Right ventricle myocardium superior (tissue), 1 donor: ENCODE data around the gene CCM2L. TPM values are rescaled to one million over a fixed set of nuclear protein-coding genes. Genes with fewer than 3 reads are reported as not detected.
A peak's percentile ranks its signal among the peaks of the same experiment; 100 is the strongest.

Experiments used
- ATAC-seq: fragments of 200-7000 bp; cut with Tn5 transposase; one replicate; pipeline ENCODE4 v1.9.1; 2020; ENCODE audit warnings: mild to moderate bottlenecking; ENCODE audit not compliant: poor library complexity
- DNase-seq: peaks from one replicate; pipeline ENCODE4 v3.0.0-alpha.2; 2020
- intact Hi-C: fragments of 100-400 bp; cut with DNase I; formaldehyde crosslinking; loops from one replicate; pipeline ENCODE4 v1.11.2; 2022
- long read RNA-seq: library from polyadenylated mRNA; unstranded; transcript quantifications from one replicate; pipeline ENCODE4 v2.0.0, GENCODE V29; 2021
- total RNA-seq: library from RNA; stranded (reverse); fragmentation: NEBNext Ultra II Directional; extraction: Animal tissue kit (Norgen Biotek cat#: 25700); gene quantifications from one replicate; pipeline ENCODE4 v1.2.1, GENCODE V29; 2021
- donor health status: DM: no; HTN: yes; CAD: no; lungs with severe emphysema.

CCM2L gene
- 8.5 TPM for total RNA-seq
- long read RNA-seq, partial matches to known transcripts = 7 of 20 reads
- long read RNA-seq, other reads (novel, unspliced or antisense) = 12 of 20 reads

DNA sequence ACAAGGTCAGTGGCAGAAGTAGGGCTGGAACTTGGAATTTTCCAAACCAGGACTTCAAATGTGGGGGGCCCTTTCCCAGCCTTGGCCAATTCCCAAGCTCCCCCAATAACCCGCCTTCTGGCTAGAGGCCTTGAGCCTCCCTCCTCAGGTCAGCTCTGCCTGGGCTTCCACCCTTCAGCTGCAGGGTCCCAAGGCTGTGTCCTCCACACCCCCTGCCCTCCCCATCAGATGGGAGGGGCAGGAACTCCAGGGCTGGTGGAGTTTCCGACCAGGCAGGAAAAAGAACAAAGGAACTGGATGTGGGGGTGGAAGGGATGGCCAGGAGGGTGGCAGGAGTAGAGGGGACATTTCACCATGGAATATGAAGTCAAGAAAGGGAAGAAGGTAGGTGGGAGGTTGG lies at the start of gene CCM2L:
CCM2L (plus strand) TSS at position 338 of the 400 bp plus-strand sequence; CDS start at position 355, 17 bp downstream.
- peak; percentile 36 for ATAC-seq
- intact Hi-C loops = no loop called here
- DNase-seq = peak; percentile 50

DNA sequence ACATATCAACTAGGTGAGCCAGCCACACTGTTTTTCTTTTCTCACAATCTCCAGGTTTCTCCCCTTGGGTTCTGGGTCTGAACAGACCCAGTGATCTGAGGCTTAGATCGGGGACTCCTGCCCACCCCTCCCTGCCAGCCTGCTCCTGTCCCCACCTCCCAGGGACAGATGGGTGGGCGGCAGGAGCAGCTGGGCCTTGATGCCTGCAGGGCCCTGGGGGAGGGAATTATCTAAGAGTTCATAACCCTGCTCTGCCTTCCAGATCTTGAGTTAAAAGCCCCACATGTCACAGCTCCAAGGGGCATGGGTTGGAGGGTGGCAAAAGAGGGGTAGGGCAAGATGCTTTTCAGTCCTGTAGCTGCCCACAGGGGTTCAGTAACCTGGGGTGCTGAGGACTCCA lies 47.5 kb upstream of the CCM2L start:
- DNase-seq (no peak), ATAC-seq (no peak)
- intact Hi-C loops = no loop called here

DNA sequence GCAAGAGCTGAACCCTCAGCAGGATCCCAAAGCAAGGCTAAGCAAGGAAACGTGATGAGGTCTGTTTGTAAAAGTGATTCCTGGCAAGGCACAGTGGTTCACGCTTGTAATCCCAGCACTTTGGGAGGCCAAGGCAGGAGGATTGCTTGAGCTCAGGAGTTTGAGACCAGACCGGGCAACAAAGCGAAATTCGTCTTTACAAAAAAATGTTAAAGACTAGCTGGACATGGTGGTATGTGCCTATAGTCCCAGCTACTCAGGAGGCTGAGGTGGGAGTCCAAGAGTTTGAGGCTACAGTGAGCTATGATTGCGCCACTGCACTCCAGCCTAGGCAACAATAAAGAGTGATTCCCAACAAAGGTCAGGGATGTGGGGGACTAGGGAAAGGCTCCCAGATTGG lies 46.3 kb upstream of the CCM2L start:
- intact Hi-C loops = no loop called here
- ATAC-seq = no peak
- DNase-seq = no peak

DNA sequence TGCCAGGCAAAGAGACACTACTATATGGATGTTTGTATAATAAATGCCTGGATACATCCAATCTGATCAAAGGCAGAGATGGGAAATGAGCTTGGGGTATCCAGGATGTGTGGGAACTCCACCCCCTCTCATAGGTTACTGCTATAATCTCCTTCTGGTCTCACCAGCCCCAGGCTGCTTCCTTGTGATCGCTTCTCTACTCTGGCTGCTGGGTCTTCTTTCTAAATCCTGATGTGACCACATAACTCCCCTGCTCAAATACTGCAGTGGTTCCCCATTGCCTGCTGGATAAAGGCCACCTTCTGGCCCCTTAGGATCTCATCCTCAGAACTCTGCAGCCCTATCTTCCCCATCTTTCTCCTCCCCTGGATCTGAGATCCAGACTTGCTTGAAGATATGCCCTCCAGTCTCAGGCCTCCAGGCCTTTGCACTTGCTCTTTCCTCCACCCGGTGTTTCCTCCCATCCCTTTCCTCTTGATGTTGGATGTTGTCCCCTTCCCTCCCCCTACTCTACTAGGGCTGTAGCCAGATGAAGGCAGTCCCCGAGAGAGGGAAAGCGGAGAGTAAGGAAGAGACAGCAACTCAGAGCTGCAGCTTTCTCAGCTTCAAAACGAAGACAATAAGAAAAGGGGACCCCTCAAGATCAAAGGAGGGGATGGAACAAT lies 43.1 kb upstream of the CCM2L start:
- intact Hi-C loops = no loop called here
- DNase-seq (no peak), ATAC-seq (no peak)

DNA sequence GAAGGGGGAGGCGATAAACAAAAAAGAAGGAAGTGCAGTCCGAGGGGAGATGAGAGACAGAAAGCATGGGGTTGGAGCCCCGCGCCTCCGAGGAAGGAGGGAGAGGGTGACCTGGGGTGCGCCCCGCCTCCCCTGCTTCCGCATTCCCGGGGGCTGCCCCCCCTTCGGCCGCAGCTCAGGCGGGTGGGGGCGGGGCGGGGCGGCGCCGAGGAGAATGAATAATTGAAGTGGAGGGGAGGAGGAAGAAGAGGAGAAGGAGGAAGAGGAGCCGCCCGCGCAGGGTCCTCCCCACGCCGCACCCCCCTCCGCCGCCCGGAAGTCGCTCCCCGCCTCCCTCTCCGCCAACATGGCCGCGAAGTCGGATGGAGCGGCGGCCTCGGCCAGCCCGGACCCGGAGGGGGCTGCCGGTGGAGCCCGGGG lies 42.4 kb upstream of the CCM2L start, which contains the start of gene XKR7:
XKR7 (plus strand) TSS at position 322 of the 420 bp plus-strand sequence; CDS start at position 347, 25 bp downstream.
- ATAC-seq = no peak
- DNase-seq = peak; percentile 39
- intact Hi-C loops = no loop called here

DNA sequence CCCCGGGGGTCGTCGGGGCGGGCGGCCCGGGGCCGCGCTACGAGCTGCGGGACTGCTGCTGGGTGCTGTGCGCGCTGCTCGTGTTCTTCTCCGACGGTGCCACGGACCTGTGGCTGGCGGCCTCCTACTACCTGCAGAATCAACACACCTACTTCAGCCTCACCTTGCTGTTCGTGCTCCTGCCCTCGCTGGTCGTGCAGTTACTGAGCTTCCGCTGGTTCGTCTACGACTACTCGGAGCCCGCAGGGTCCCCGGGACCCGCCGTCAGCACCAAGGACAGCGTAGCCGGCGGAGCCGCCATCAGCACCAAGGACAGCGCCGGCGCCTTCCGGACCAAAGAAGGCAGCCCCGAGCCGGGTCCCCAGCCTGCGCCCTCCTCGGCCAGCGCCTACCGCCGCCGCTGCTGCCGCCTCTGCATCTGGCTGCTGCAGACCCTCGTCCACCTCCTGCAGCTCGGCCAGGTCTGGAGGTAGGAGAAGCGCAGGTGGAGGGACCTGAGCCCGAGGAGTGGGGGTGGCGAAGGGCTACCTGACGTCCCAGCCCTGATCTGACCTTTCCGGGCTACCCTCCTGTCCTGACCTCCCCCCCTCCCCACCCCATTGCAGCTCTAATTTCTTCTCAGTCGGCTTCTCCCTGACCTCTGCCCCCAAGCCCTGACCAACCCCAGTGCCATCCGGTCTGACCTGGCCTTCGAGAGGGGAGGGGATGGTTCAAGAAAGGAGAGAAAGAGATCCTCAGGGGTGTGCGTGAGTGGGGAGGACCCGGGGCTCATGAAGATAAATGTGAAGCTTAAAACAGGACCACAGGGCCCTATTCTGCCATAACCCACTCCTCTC lies 41.7 kb upstream of the CCM2L start:
- peak; percentile 96 for ATAC-seq
- peak; percentile 84 for DNase-seq
- intact Hi-C loops = no loop called here

DNA sequence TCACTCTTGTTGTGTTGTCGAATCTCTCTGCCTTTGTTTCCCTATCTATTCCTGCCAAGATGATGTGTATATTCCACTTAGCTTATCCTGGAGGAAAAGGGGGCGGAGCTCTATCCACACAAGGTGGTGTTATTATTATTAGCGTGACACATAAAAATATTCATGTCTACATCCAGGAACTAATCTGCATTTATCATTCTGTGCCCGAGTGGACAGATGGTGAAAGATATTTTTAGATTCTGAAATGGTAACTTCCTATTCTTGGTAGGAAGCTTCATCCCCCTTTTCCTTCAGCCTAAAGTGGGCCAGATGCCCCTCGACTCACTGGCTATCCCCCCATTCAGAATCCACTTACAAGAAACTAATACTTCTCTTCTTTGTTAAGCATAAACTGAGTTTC lies 40.2 kb upstream of the CCM2L start:
- DNase-seq = no peak
- intact Hi-C loops = no loop called here
- ATAC-seq = no peak

DNA sequence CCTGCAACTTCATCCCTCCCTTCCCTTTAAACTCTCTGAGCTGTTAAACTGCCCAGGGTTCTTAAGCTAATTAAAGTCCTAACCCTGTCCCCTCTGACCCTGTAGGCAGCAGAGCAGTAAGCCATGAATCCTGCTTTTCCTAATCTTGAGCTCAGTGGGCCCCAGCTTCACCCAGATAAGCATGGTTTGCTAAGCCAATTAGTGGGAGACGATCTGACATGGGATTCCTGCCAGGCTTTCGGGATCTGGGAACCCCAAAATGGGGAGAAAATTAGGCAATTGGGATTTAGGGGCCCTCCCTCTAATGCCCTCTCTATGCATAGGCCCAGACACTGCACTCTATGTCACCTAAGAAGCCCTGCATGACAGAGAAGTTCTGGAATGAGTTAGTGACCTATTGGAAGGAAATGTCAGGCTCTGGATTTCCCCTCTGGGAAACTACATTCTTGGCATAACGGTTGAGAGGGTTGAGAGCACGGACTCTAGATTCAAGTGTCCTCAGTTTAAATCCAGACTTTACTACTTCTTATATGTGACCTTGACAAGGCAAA lies 37.7 kb upstream of the CCM2L start:
- intact Hi-C loops = no loop called here
- DNase-seq (no peak), ATAC-seq (no peak)

DNA sequence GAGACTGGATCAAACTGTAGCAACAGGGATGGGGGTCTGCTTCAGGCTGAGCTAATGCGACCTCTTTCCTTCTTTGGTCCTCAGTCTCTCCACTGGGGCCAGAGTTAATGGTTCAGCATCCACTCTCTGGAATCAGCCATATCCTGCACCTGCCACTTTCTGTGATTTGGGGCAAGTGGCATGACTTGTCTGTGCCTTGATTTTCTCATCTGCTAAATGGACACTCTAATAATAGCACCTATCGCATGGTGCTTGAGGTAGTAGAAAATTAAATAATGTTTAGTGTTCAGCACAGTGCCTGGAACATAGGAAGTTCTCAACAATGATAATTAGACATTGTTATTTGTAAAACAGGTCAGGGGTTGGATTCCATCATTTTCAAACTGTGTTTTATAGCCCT lies 35.9 kb upstream of the CCM2L start:
- no peak for ATAC-seq
- intact Hi-C loops = no loop called here
- no peak for DNase-seq

DNA sequence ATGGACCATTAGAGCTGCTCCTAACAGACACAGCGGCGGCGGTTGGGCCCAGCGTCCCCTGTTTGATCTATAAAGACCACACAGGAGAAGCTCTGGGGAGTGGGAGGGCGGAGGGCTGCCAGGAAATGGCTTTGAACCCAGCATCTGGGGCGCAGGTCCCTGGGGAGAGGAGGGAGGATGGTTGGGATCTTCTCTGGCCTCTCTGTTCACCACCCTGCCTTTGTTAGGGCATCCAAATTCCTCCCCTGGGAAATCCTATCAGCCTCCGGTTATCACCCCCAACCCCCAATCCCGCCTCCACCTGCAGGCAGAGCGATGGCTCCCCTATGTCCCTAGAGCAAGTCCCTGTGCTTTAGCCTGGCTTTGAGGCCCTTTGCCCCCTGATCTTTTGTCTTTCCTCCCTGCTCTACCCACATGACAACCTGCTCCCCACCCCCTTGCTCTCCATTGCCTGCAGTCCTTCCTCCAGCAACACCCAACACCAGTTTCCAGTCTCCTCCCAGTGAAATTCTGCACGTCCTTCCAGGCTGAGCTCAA lies 35.2 kb upstream of the CCM2L start:
- DNase-seq (peak; percentile 43), ATAC-seq (no peak)
- intact Hi-C loops = no loop called here

DNA sequence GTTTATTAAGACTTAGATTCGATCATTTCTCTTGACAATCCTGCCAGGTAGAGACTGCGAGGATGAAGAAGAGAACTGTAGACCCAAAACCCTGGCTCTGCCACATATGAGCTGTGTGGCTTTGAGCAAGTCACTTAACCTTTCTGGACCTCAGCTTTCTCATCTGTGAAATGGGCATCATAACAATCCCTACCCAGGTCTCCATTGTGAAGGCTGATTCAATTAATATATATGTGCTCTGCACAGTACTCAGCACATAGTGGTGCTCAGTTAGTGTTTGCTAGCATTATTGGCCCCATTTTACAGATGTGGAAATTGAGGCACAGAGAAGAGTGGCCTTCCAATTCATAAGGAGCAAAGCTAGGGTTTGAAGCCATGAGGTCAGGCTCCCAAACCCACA lies 34.4 kb upstream of the CCM2L start:
- ATAC-seq (no peak), DNase-seq (no peak)
- intact Hi-C loops = no loop called here

DNA sequence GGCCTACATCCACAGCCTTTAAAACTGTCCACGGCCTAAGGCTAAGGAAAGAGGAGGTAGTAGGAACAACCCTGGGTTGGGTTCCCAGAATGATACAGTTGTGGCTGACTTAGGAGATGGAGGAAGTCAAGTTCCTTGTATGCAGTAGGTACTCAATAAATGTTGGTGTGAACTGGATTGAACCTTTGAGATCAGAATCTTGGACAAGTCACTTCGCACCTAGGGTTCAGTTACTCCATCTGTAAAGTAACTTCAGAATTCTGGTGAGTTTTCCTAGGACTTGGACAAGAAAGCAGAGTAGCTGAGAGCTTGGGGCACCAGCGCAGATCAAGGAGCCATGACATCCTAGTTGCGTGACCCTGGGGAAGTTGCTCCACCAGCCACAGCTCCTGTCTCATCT lies 33.2 kb upstream of the CCM2L start:
- no peak for ATAC-seq
- DNase-seq = no peak
- intact Hi-C loops = no loop called here

DNA sequence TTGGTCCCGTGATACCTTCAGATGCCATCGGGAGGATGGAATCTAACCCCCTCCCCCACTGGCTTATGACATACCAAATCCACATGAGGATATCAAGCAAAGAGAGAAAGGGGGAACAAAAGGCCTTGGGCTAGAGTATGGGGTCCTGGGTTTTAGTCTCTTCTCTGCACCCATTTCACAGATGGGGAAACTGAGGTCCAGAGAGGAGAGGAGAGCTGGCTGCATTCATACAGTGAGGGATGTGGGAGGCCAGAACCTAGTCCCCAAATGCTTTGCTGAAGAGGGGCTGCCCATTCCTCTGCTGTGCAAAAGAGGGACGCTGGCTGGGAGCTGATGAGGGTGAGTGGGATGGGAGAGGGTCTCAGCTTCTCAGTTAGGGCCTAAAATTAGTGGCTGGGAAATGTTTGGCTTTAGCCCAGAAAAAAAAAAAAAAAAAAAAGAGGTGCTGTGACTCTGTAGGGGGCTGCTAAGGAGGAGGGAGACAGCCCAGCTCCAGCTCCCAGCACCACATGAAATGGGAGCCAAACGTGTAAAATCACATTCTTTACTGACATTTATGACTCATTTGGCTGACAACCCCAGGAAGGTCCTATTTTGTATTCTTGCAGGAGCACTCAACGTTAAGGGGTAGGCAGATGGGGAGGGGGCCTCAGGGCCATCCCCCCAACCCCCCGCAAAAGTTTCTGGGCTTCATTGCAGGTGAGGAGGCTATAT lies 30.4 kb upstream of the CCM2L start:
- intact Hi-C loops = no loop called here
- ATAC-seq (no peak), DNase-seq (no peak)

DNA sequence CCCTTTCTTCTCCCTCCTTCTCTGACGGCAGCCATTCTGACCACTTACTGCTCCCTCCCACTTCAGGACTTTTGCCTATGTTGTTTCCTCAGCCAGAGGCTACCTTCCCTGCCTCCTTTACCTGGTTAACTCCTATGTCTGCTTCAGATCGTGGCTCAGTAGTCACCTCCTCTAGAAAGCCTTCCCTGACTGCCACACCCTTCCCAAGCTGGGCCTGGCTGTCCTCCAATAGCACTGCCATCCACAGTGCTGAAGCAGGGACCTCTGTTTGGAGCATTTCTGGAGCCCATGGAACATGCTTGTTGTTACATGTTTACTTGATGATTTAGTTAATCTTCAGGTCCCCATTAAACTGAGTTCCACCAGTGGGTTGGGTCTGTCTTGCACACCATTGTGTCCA lies 28.5 kb upstream of the CCM2L start:
- DNase-seq = no peak
- intact Hi-C loops = no loop called here
- ATAC-seq = no peak

DNA sequence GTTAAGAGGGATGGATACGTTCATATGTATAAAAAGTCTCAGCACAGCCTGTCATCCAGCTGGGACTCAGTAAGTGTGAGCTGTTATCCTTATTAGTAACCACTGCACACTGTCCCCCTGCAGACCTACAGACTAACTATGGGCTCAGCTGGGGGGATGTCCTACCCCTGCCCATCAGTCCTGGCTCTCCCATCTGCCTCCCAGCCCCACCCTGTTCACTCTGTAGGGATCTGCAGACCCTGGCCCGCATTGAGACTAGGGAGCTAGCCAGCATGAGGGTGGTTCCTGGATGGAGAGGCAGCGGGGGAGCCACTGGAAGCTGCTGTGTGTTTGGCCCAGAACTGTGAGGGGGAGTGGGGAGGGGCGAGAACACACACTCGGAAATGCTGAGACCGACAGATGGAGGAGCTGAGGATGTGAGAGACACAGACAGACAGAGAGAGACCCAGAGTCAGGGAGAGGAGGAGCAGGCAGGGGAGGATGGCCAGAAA lies 25.2 kb upstream of the CCM2L start:
- DNase-seq (no peak), ATAC-seq (no peak)
- intact Hi-C loops = no loop called here

DNA sequence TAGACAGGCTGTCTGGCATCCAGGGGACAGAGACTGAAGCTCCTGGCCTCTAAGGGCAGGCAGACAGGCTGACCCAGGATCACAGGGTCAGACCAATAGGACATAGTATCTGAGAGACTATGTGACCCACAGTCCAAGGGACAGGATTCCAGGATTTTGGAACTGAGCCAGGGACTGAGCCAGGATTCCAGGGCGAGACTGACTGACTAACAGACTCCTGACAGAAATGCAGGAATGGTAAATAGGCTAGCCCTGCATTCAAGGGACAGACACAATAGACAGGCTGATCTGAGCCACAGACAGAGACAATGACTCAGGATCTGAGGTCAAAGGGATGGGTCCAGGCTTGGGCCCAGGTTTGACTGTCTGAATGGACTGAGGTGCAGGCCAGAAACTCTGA lies 22.5 kb upstream of the CCM2L start:
- ATAC-seq (no peak), DNase-seq (no peak)
- intact Hi-C loops = no loop called here

DNA sequence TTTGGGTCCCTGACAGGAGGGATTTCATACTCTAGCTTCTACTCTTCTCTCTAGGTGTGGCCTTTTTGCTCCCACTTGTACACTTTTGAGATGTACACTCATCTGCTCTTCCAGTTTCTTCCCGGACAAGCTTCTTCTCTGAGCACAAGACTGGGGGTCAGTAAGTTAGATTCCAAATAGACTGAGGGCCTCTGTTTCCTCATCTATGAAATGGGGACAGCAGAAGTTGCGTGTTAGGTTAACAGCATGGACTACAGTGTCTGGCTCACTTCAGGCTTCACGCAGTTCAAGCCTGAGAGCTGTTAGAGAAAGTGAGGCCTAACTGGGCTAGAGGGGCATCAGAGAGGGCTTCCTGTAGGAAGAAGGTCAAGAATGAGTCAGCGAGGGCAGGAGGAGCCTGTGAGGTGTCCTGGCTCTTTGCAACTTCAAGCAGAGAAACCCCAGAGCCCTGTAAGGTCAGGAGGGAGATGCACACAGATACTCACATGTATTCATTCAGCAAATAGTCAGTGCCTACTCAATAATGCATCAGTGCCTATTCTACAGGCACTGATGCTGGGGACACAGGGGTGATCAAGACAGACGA lies 21.7 kb upstream of the CCM2L start:
- DNase-seq = no peak
- intact Hi-C loops = no loop called here
- no peak for ATAC-seq

DNA sequence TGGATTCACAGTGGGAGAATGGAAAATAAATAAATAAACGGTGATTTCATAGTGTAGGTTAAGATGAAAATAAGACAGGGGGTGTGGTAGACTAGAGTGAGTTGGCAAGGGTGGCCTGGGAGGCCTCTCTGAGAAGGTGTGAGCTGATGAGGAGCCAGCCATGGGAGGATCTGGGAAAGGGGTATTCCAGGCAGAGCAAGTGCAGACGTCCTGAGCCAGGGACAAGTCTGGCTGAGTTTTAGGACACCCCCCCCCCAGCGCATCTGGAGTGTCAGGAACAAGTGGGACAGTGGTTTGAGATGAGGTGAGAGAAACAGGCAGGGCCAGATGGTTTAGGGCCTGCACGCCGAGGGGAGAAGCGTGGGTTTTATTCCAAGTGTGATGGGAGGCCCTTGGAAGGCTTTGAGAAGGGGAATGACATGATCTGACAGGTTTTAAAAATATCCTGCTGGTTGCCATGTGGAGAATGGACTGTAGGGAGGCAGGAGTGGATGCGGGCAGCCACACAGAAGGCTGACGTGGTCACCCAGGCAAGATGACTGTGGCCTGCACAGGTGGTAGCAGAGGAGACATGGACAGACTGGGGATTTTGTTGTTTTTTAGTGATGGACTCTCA lies 21.1 kb upstream of the CCM2L start:
- ATAC-seq (no peak), DNase-seq (no peak)
- intact Hi-C loops = no loop called here
